IPS-18a (cell line): Measurements from ENCODE around the gene NPPB.

Source experiments
- H3K27ac ChIP-seq: one replicate; pipeline ENCODE4 v1.5.1; 2013; ENCODE audit warnings: low read length
- H3K27me3 ChIP-seq: one replicate; pipeline ENCODE4 v1.6.1; 2013; ENCODE audit warnings: mild to moderate bottlenecking, low read length; ENCODE audit not compliant: control insufficient read depth, insufficient read depth
- H3K36me3 ChIP-seq: one replicate; pipeline ENCODE4 v1.6.1; 2013; ENCODE audit warnings: low read depth, low read length; ENCODE audit not compliant: control insufficient read depth
- H3K4me1 ChIP-seq: one replicate; pipeline ENCODE4 v1.6.1; 2013; ENCODE audit warnings: low read depth, low read length; ENCODE audit not compliant: control insufficient read depth
- H3K4me3 ChIP-seq: one replicate; pipeline ENCODE4 v1.5.1; 2013; ENCODE audit warnings: low read length
- H3K9ac ChIP-seq: one replicate; pipeline ENCODE4 v1.6.1; 2013; ENCODE audit warnings: mild to moderate bottlenecking, low read length, moderate library complexity
- H3K9me3 ChIP-seq: one replicate; pipeline ENCODE4 v1.6.1; 2013; ENCODE audit warnings: low read depth, low read length; ENCODE audit not compliant: control insufficient read depth

Gene NPPB

GRCh38 chr1:11813021-11813420, 45.7 kb downstream of the NPPB start:
- Histone ChIP-seq H3K9me3 (no peaks in the 10 kb centered on the region), H3K4me1 (no peaks in the 10 kb centered on the region), H3K36me3 (peaks cover 71% of the 10 kb centered on the region), H3K27me3 (no peaks in the 10 kb centered on the region), H3K27ac (no peak overlapping the region), H3K4me3 (no peak overlapping the region), H3K9ac (no peak overlapping the region)
